ENCODE results near the gene CST5. TPM values are rescaled to one million over a fixed set of nuclear protein-coding genes. Genes with fewer than 3 reads are reported as not detected.
A peak's percentile ranks its signal among the peaks of the same experiment; 100 is the strongest.

CST5 gene
- total RNA-seq, 1 donor from 2014 or later, result not detected

DNA sequence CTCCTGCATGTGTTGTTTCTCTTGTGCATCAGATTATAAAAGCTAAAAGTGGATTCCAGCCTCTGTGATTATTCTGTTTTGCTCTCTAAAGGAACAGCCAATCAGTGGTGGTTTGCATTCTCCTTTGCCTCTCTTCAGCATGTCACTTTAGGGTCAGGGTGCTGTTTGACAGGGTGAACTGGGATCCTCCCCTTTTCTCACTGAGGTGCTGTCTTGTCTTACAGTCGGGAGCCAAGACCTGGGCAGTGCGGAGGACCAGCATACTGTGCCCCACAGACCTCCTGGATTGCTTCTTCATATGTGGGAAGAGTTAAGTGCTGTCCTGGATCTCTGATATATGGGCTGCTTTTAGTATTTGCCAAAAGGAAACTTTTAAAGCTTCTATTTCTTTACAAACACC lies 37.9 kb downstream of the CST5 start:
- DNase-seq (ENCODE audit: low read depth), result no peak

DNA sequence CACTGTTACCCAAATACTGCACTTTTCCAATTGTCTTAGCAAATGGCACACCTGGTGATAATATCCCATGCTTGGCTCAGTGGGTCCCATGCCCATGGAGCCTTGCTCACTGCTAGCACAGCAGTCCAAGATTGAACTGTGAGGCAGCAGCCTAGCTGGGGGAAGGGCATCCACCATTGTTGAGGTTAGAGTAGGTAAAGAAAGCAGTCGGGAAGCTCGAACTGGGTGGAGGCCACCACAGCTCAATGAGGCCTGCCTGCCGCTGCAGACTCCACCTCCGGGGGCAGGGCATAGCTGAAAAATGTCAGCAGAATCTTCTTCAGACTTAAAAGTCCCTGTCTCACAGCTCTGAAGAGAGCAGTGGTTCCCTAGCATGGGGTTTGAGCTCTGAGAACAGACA lies 43.8 kb downstream of the CST5 start:
- no peak for DNase-seq (ENCODE audit: low read depth)

- peak; percentile 27 for DNase-seq (ENCODE audit: low read depth)
Measured at GRCh38 chr20:23832775-23833513, 46.6 kb downstream of the CST5 start.

DNA sequence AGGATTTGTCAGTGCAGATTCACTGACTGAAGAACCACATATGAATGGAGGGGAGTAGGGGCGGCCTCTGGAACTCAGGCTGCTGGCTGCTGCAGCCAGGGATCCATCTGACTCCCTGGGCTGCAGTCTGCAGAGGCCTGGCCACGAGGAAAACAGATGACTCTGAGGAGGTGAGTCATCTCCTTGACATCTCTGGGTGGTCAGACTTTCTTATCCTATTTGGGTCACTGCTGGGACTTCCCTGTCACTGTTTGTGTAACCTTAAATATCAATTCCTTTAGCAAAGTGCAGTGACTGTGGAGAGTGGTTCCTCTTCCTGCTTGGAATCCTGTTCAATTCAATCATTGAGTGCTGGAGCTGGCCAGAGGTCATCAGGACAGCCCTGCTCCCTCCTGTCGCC lies 47.6 kb downstream of the CST5 start:
- peak; percentile 16 for DNase-seq (ENCODE audit: low read depth)

DNA sequence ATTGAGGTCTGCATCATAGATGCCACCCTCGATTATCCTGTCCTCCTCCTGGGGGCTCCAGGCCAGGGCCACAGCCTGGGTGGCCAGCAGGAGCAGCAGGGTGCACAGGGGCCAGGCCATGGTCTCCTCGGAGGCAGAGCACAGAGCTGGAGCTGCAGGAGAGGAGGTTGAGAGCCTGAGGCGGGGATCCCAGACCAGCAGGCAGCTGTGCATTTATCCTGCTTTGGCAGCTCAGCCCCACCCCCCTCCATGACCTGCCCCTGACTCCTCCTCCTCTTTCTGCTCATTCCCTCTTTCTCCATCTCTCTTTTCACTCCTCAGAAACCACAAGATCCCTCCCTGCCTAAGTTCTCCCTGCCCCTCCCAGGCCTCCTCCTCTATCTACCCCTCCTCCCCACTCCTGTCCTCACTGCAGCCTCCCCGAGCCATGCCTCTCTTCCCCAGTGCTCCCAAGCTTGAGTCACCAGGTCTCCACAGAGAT lies 53.0 kb downstream of the CST5 start, which contains the start of gene CST2:
CST2 (minus strand) TSS at position 189 of the 481 bp plus-strand sequence; CDS start at position 120, 69 bp downstream.
- no peak for DNase-seq (ENCODE audit: low read depth)

Other genes with a start within 250 kb of the CST5 start
- 247 and 632 TPM in 2 replicates for gene CST3, start 241.8 kb downstream of the CST5 start, total RNA-seq
- gene CST4, start 190.7 kb downstream of the CST5 start, total RNA-seq, result not detected in 2 replicates
- gene CST1, start 128.8 kb downstream of the CST5 start, total RNA-seq, result not detected in 2 replicates
- gene CST2, start 53.0 kb downstream of the CST5 start, total RNA-seq, result not detected in 2 replicates
- gene GGTLC1, start 109.0 kb upstream of the CST5 start, total RNA-seq, result not detected in 2 replicates

All from renal cortical epithelial cell (primary cell).